Kasumi-1 (cell line): ENCODE data around the gene FOXP4.

Experiments used
- DNase-seq, 2 experiments: peaks; one replicate each; lab custom pipeline; 2025; lab: John Stamatoyannopoulos, UW

FOXP4 gene

GRCh38 chr6:41583565-41583964 is 37.4 kb downstream of the FOXP4 start:
- no peak for DNase-seq

GRCh38 chr6:41584205-41584604 is 38.0 kb downstream of the FOXP4 start:
- DNase-seq: no peak

- no peak for DNase-seq
Measured at GRCh38 chr6:41584668-41585205, 38.6 kb downstream of the FOXP4 start.

- no peak for DNase-seq
Measured at GRCh38 chr6:41585605-41586004, 39.4 kb downstream of the FOXP4 start.

- no peak for DNase-seq
Measured at GRCh38 chr6:41586252-41587007, 40.2 kb downstream of the FOXP4 start.

GRCh38 chr6:41587131-41587879 is 41.1 kb downstream of the FOXP4 start:
- DNase-seq: no peak

GRCh38 chr6:41588111-41588510 is 41.9 kb downstream of the FOXP4 start:
- DNase-seq: no peak

GRCh38 chr6:41589223-41589622 is 43.0 kb downstream of the FOXP4 start:
- DNase-seq: no peak

GRCh38 chr6:41589636-41590622 is 43.7 kb downstream of the FOXP4 start:
- DNase-seq: no peak

- DNase-seq: no peak
Measured at GRCh38 chr6:41591122-41591521, 44.9 kb downstream of the FOXP4 start.

GRCh38 chr6:41591859-41592502 is 45.8 kb downstream of the FOXP4 start:
- peak; percentile 69 to 81 for DNase-seq

- no peak for DNase-seq
Measured at GRCh38 chr6:41593406-41593805, 47.2 kb downstream of the FOXP4 start.

- no peak for DNase-seq
Measured at GRCh38 chr6:41593839-41594238, 47.7 kb downstream of the FOXP4 start.

- DNase-seq: no peak
Measured at GRCh38 chr6:41594326-41594725, 48.1 kb downstream of the FOXP4 start.

- no peak for DNase-seq
Measured at GRCh38 chr6:41594766-41595165, 48.6 kb downstream of the FOXP4 start.

- no peak for DNase-seq
Measured at GRCh38 chr6:41595166-41595565, 49.0 kb downstream of the FOXP4 start.

- DNase-seq: no peak
Measured at GRCh38 chr6:41596096-41596685, 50.0 kb downstream of the FOXP4 start.

GRCh38 chr6:41596807-41597206 is 50.6 kb downstream of the FOXP4 start:
- DNase-seq: no peak

GRCh38 chr6:41597246-41598000 is 51.2 kb downstream of the FOXP4 start:
- DNase-seq: no peak

GRCh38 chr6:41598670-41599014 is 52.5 kb downstream of the FOXP4 start:
- DNase-seq: no peak
